HepG2 (cell line): ENCODE measurements around the gene TSNAXIP1. TPM values are rescaled to one million over a fixed set of nuclear protein-coding genes. Genes with fewer than 3 reads are reported as not detected.

Experiments
- ATAD3A ChIP-seq: sonication (generic); formaldehyde crosslinking; IDR thresholded peaks from 2 replicates; pipeline ENCODE4 v1.4.0; 2020; ENCODE audit warnings: missing genetic modification reagents
- ETV5 ChIP-seq: IDR thresholded peaks from 2 replicates; pipeline ENCODE4 v1.6.1; 2018; ENCODE audit warnings: missing biosample characterization, missing genetic modification reagents, inconsistent platforms, borderline replicate concordance
- HES4 ChIP-seq: sonication (generic); formaldehyde crosslinking; IDR thresholded peaks from 2 replicates; pipeline ENCODE4 v1.9.0; 2021; ENCODE audit warnings: mild to moderate bottlenecking, missing genetic modification reagents, borderline replicate concordance
- KDM2A ChIP-seq: sonication (generic); formaldehyde crosslinking; IDR thresholded peaks from 2 replicates; pipeline ENCODE4 v1.4.0; 2020; ENCODE audit warnings: low read depth, missing genetic modification reagents, borderline replicate concordance
- NCOA2 ChIP-seq: sonication (generic); formaldehyde crosslinking; IDR thresholded peaks from 2 replicates; pipeline ENCODE4 v1.8.0; 2022; ENCODE audit warnings: inconsistent platforms
- NFYB ChIP-seq: sonication (generic); formaldehyde crosslinking; IDR thresholded peaks from 2 replicates; pipeline ENCODE4 v1.4.0; 2020; ENCODE audit warnings: missing genetic modification reagents
- ZBTB40 ChIP-seq, 2 experiments: fragments of 450-650 bp in 1 of 2; sonication (generic) in 1 of 2; formaldehyde crosslinking in 1 of 2; IDR thresholded peaks; 2 replicates each; pipeline versions ENCODE4 v1.6.1 to v1.8.0; 2016 to 2022; ENCODE audit warnings: antibody characterized with exemption in 1 of 2, mild to moderate bottlenecking in 1 of 2, missing genetic modification reagents in 1 of 2
- ZFAT ChIP-seq: sonication (generic); formaldehyde crosslinking; conservative IDR thresholded peaks from 2 replicates; pipeline ENCODE4 v1.8.1; 2023; ENCODE audit warnings: missing genetic modification reagents, inconsistent platforms
- ZNF136 ChIP-seq: sonication (generic); formaldehyde crosslinking; IDR thresholded peaks from 2 replicates; pipeline ENCODE4 v1.8.1; 2022; ENCODE audit warnings: low read depth, mild to moderate bottlenecking, moderate library complexity, missing genetic modification reagents
- ZNF530 ChIP-seq: sonication (generic); formaldehyde crosslinking; IDR thresholded peaks from 2 replicates; pipeline ENCODE4 v1.5.0; 2020; ENCODE audit warnings: low read depth, mild to moderate bottlenecking, missing genetic modification reagents
- ZNF576 ChIP-seq: sonication (generic); formaldehyde crosslinking; IDR thresholded peaks from 2 replicates; pipeline ENCODE4 v1.4.0; 2020; ENCODE audit warnings: mild to moderate bottlenecking, missing genetic modification reagents
- polyA plus RNA-seq, 8 experiments: library from polyadenylated mRNA; depleted of rRNA in 3 of 8; stranded (reverse) in 7 of 8; unstranded in 1 of 8; fragments of >200 nt; fragmentation: Illumina TruSeq in 4 of 8; extraction: Trizol in 4 of 8; gene quantifications; 2 replicates each; pipeline versions ENCODE4 v1.2.1 to v1.2.3, GENCODE V29; 2011 to 2016; ENCODE audit warnings: low read depth in 4 of 8, missing spikeins in 1 of 8, mixed read lengths in 1 of 8; ENCODE audit not compliant: insufficient read depth in 1 of 8
- total RNA-seq, 5 experiments: library from RNA; depleted of rRNA; stranded (reverse); fragments of >200 nt; fragmentation: Illumina TruSeq; extraction: Trizol; gene quantifications; 2 replicates each; pipeline ENCODE4 v1.2.3, GENCODE V29; 2016; ENCODE audit warnings: low read depth in 1 of 5
- TF ChIP-seq, protein P1 (sequence below): fragments of 450-650 bp; IDR thresholded peaks from 2 replicates; pipeline ENCODE4 v1.6.1; 2017
- TF ChIP-seq, protein P2 (sequence below): sonication (generic); formaldehyde crosslinking; IDR thresholded peaks from 2 replicates; pipeline ENCODE4 v1.5.0; 2020; ENCODE audit warnings: mild to moderate bottlenecking, missing genetic modification reagents
- TF ChIP-seq, protein P3 (sequence below): sonication (generic); formaldehyde crosslinking; IDR thresholded peaks from 2 replicates; pipeline ENCODE4 v1.4.0; 2020; ENCODE audit warnings: missing genetic modification reagents

Gene TSNAXIP1
- total and polyA plus RNA-seq, 2 of the 13 experiments (the other 11 are each of a cell fraction or from before 2014, with no cell fraction given): 0.37 to 0.86 TPM

GRCh38 chr16:67872631-67873434 lies 66.1 kb downstream of the TSNAXIP1 start, which contains the start of gene EDC4 (continued):
- TF ChIP-seq ZNF576 (CRISPR knock-in tag) (no peak), NCOA2 (CRISPR knock-in tag) (peak; percentile 72), NFYB (CRISPR knock-in tag) (no peak), ZBTB40 (IDR thresholded peaks at IDR 0.05) (peak; percentile 94), ZBTB40 (CRISPR knock-in tag; IDR thresholded peaks at IDR 0.05) (peak; percentile 86), ZNF136 (CRISPR knock-in tag) (0 out of 2 replicates have a peak, but pooled peaks have one; percentile 54), ATAD3A (no peak), ZFAT (CRISPR knock-in tag) (no peak), ZNF530 (CRISPR knock-in tag) (0 out of 2 replicates have a peak, but pooled peaks have one; percentile 25), KDM2A (peak; percentile 100), ETV5 (CRISPR knock-in tag) (peak; percentile 93), HES4 (CRISPR knock-in tag) (peak; percentile 71; the same call in 1 of the 2 replicates)
- TF ChIP-seq, protein P1, sequence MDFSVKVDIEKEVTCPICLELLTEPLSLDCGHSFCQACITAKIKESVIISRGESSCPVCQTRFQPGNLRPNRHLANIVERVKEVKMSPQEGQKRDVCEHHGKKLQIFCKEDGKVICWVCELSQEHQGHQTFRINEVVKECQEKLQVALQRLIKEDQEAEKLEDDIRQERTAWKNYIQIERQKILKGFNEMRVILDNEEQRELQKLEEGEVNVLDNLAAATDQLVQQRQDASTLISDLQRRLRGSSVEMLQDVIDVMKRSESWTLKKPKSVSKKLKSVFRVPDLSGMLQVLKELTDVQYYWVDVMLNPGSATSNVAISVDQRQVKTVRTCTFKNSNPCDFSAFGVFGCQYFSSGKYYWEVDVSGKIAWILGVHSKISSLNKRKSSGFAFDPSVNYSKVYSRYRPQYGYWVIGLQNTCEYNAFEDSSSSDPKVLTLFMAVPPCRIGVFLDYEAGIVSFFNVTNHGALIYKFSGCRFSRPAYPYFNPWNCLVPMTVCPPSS: no peak
- TF ChIP-seq, protein P2, sequence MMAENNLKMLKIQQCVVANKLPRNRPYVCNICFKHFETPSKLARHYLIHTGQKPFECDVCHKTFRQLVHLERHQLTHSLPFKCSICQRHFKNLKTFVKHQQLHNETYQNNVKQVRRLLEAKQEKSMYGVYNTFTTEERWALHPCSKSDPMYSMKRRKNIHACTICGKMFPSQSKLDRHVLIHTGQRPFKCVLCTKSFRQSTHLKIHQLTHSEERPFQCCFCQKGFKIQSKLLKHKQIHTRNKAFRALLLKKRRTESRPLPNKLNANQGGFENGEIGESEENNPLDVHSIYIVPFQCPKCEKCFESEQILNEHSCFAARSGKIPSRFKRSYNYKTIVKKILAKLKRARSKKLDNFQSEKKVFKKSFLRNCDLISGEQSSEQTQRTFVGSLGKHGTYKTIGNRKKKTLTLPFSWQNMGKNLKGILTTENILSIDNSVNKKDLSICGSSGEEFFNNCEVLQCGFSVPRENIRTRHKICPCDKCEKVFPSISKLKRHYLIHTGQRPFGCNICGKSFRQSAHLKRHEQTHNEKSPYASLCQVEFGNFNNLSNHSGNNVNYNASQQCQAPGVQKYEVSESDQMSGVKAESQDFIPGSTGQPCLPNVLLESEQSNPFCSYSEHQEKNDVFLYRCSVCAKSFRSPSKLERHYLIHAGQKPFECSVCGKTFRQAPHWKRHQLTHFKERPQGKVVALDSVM (CRISPR knock-in tag): peak; percentile 74
- TF ChIP-seq, protein P3, sequence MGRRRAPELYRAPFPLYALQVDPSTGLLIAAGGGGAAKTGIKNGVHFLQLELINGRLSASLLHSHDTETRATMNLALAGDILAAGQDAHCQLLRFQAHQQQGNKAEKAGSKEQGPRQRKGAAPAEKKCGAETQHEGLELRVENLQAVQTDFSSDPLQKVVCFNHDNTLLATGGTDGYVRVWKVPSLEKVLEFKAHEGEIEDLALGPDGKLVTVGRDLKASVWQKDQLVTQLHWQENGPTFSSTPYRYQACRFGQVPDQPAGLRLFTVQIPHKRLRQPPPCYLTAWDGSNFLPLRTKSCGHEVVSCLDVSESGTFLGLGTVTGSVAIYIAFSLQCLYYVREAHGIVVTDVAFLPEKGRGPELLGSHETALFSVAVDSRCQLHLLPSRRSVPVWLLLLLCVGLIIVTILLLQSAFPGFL (CRISPR knock-in tag): peak; percentile 71; the same call in 1 of the 2 replicates
